Measurements from ENCODE around the gene LGMN. TPM values are rescaled to one million over a fixed set of nuclear protein-coding genes. Genes with fewer than 3 reads are reported as not detected.
"Not testable (repeated sequence)": the region's sequence is repeated elsewhere in the genome, so short reads cannot be mapped to it uniquely, and the experiment has no call there.

Gene LGMN
- polyA plus RNA-seq, 1 donor (not counting 4 experiments of a cell fraction or from before 2014, with no cell fraction given) = 61.0 TPM

DNA sequence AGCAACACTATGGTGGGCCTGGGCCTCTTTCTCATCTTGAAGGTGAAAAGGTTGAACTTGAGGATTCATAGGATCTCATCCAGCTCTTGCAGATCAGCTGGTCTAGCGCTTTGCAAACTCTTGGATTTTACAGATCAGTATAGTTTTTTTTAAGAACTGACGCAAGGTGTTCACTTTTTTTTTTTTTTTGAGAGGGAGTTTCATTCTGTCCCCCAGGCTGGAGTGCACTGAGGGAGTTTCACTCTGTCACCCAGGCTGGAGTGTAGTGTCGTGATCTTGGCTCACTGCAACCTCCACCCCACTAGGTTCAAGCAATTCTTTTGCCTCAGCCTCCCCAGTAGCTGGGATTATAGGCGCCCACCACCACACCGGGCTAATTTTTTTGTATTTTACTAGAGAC, 20.4 kb upstream of the LGMN start:
- H3K4me3 ChIP-seq (ENCODE audit: control insufficient read depth in 2 of 3, extremely low read depth in 1 of 3, insufficient read depth in 2 of 3, low read depth in 1 of 3, low read length in 3 of 3) = no peak overlapping the region
- no peaks in the 10 kb centered on the region for H3K36me3 ChIP-seq (ENCODE audit: control insufficient read depth in 2 of 2, extremely low read depth in 1 of 2, insufficient read depth in 2 of 2, low read length in 2 of 2)
- no peaks in the 10 kb centered on the region for H3K9me1 ChIP-seq (ENCODE audit: control insufficient read depth, extremely low read depth, insufficient read depth, low read length)
- no peaks in the 10 kb centered on the region for H3K9me3 ChIP-seq (ENCODE audit: control insufficient read depth, low read depth, low read length)
- no peak overlapping the region for H3K27ac ChIP-seq (ENCODE audit: control insufficient read depth, insufficient read depth, low read length)
- no peaks in the 10 kb centered on the region for H3K79me2 ChIP-seq (ENCODE audit: control insufficient read depth, insufficient read depth, low read length)
- H3K27me3 ChIP-seq (ENCODE audit: control insufficient read depth, extremely low read depth, insufficient read depth, low read length) = no peaks in the 10 kb centered on the region
- DNase-seq (ENCODE audit: low read depth, low spot score) (no peak), FAIRE-seq (no peak)
- H3K9ac ChIP-seq (ENCODE audit: control insufficient read depth, extremely low read depth, insufficient read depth, low read length) = no peak overlapping the region
- no peak overlapping the region for H2AFZ ChIP-seq (ENCODE audit: control insufficient read depth, low read length)
- no peaks in the 10 kb centered on the region for H4K20me1 ChIP-seq (ENCODE audit: control insufficient read depth, extremely low read depth, insufficient read depth, low read length)
- no peak overlapping the region for H3K4me2 ChIP-seq (ENCODE audit: control insufficient read depth, extremely low read depth, insufficient read depth, low read depth, low read length)
- dilution Hi-C loops (cut with MboI; ENCODE audit: extremely low pct_ligation_motif_present, low sequenced_read_pairs) = no loop called here
- H3K4me1 ChIP-seq (ENCODE audit: control insufficient read depth, extremely low read depth, insufficient read depth, low read length) = peaks cover under 1% of the 10 kb centered on the region
- TF ChIP-seq, protein P1, sequence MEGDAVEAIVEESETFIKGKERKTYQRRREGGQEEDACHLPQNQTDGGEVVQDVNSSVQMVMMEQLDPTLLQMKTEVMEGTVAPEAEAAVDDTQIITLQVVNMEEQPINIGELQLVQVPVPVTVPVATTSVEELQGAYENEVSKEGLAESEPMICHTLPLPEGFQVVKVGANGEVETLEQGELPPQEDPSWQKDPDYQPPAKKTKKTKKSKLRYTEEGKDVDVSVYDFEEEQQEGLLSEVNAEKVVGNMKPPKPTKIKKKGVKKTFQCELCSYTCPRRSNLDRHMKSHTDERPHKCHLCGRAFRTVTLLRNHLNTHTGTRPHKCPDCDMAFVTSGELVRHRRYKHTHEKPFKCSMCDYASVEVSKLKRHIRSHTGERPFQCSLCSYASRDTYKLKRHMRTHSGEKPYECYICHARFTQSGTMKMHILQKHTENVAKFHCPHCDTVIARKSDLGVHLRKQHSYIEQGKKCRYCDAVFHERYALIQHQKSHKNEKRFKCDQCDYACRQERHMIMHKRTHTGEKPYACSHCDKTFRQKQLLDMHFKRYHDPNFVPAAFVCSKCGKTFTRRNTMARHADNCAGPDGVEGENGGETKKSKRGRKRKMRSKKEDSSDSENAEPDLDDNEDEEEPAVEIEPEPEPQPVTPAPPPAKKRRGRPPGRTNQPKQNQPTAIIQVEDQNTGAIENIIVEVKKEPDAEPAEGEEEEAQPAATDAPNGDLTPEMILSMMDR (optimal IDR thresholded peaks at IDR 0.05 in 1 of 3, IDR thresholded peaks at IDR 0.05 in 1 of 3, conservative IDR thresholded peaks at IDR 0.05 in 1 of 3; ENCODE audit: extremely low read depth in 1 of 3, insufficient read depth in 2 of 3, low read length in 3 of 3) = no peak
- TF ChIP-seq EZH2 (IDR thresholded peaks at IDR 0.05; ENCODE audit: low read length) = no peak

DNA sequence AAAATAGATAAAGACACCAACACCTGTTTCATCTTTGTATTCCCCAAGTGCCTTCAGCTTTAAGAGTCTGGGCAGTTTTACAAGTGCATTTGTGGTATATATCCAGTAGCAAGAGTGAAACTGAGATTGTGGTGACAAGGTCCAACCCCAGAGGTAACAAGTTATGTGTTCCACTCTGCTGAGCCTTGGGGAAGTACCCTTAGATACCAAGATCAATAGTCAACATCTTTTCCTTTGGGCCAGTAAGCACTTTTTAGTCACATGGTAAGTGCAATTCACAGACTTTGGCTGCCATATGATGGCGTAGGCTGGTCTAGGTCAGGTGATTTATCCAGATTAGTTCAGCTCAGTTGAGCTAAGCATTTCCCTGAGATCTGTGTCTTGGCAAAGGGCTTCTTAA, 19.8 kb upstream of the LGMN start:
- not testable (repeated sequence) for H3K9ac ChIP-seq (ENCODE audit: control insufficient read depth, extremely low read depth, insufficient read depth, low read length)

DNA sequence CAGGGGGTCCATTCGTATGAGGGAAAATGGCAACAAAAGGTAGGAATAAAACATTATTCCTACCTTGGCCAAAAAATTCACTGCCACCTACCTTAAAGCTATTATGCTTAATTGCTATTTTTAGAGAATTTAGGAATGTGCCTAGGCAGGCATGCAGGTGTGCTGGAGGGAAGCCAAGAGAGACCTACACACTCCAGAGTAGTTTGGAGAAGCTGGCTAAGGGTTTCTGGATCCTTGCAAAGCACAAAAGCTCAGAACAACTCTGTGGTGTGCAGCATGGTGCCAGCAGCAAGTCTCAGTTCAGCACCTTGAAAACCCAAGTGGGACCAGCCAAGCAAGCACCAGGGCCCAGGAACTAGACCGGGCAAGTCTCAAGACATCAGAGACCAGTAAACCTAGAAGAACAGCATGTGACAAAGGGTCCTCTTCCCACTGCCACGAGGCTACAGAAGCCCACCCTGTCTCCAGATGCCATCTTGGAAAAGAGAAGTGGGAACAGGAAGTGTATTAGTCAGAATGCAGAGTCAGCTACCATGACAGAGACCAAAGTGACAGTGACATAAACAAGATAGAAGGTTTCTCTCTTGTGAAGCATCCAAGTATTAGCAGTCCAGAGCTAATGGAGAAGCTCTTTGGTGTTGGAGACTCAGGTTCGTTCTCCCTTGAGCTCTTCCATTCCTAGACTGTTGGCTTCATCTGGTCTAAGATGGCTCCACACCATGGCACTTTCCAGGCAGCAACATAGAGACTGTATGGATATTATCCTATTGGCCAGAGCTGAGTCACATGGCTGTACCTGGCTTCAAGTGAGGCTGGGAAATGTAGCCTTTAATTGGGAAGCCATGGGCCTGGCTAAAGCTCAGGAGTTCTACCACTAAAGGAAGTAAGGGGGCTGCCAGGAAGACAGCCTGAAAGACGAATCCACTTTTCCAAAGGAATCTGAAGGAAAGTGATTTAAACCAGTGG, 15.5 kb upstream of the LGMN start:
- DNase-seq (ENCODE audit: low read depth, low spot score); H3K4me1 ChIP-seq (ENCODE audit: control insufficient read depth, extremely low read depth, insufficient read depth, low read length); dilution Hi-C loops (cut with MboI; ENCODE audit: extremely low pct_ligation_motif_present, low sequenced_read_pairs); H3K27me3 ChIP-seq (ENCODE audit: control insufficient read depth, extremely low read depth, insufficient read depth, low read length); H3K36me3 ChIP-seq (ENCODE audit: control insufficient read depth in 2 of 2, extremely low read depth in 1 of 2, insufficient read depth in 2 of 2, low read length in 2 of 2); H3K9me3 ChIP-seq (ENCODE audit: control insufficient read depth, low read depth, low read length); H2AFZ ChIP-seq (ENCODE audit: control insufficient read depth, low read length); H3K79me2 ChIP-seq (ENCODE audit: control insufficient read depth, insufficient read depth, low read length); H3K4me3 ChIP-seq (ENCODE audit: control insufficient read depth in 2 of 3, extremely low read depth in 1 of 3, insufficient read depth in 2 of 3, low read depth in 1 of 3, low read length in 3 of 3); H4K20me1 ChIP-seq (ENCODE audit: control insufficient read depth, extremely low read depth, insufficient read depth, low read length); H3K27ac ChIP-seq (ENCODE audit: control insufficient read depth, insufficient read depth, low read length); H3K9ac ChIP-seq (ENCODE audit: control insufficient read depth, extremely low read depth, insufficient read depth, low read length); H3K9me1 ChIP-seq (ENCODE audit: control insufficient read depth, extremely low read depth, insufficient read depth, low read length); H3K4me2 ChIP-seq (ENCODE audit: control insufficient read depth, extremely low read depth, insufficient read depth, low read depth, low read length): not testable (repeated sequence)
- FAIRE-seq = peak; percentile 94

More for the DNA sequence above, 19.8 kb upstream of the LGMN start:
- H3K9me3 ChIP-seq (ENCODE audit: control insufficient read depth, low read depth, low read length); H3K27ac ChIP-seq (ENCODE audit: control insufficient read depth, insufficient read depth, low read length); DNase-seq (ENCODE audit: low read depth, low spot score); H3K4me2 ChIP-seq (ENCODE audit: control insufficient read depth, extremely low read depth, insufficient read depth, low read depth, low read length); H4K20me1 ChIP-seq (ENCODE audit: control insufficient read depth, extremely low read depth, insufficient read depth, low read length); H3K4me3 ChIP-seq (ENCODE audit: control insufficient read depth in 2 of 3, extremely low read depth in 1 of 3, insufficient read depth in 2 of 3, low read depth in 1 of 3, low read length in 3 of 3); H3K4me1 ChIP-seq (ENCODE audit: control insufficient read depth, extremely low read depth, insufficient read depth, low read length); H3K36me3 ChIP-seq (ENCODE audit: control insufficient read depth in 2 of 2, extremely low read depth in 1 of 2, insufficient read depth in 2 of 2, low read length in 2 of 2); H2AFZ ChIP-seq (ENCODE audit: control insufficient read depth, low read length); H3K79me2 ChIP-seq (ENCODE audit: control insufficient read depth, insufficient read depth, low read length); H3K27me3 ChIP-seq (ENCODE audit: control insufficient read depth, extremely low read depth, insufficient read depth, low read length); H3K9me1 ChIP-seq (ENCODE audit: control insufficient read depth, extremely low read depth, insufficient read depth, low read length); dilution Hi-C loops (cut with MboI; ENCODE audit: extremely low pct_ligation_motif_present, low sequenced_read_pairs): not testable (repeated sequence)
- peak; percentile 81 for FAIRE-seq

Measured in keratinocyte (primary cell).